NCI-H82 treated with DMSO at 0.1 percent for 48 hours (cell line): ENCODE data around the gene RHBDF1.
A peak's percentile ranks its signal among the peaks of the same experiment; 100 is the strongest.

Experiments used
- DNase-seq: peaks from one replicate; lab custom pipeline; 2025; ENCODE audit not compliant: unreplicated experiment; lab: John Stamatoyannopoulos, UW

The RHBDF1 gene

GRCh38 chr16:92431-93339, 20.3 kb upstream of the RHBDF1 start:
- no peak for DNase-seq

GRCh38 chr16:91484-91883, 19.1 kb upstream of the RHBDF1 start:
- DNase-seq: no peak

- no peak for DNase-seq
These were observed 17.2 kb upstream of the RHBDF1 start for GRCh38 chr16:89391-90302.

DNA sequence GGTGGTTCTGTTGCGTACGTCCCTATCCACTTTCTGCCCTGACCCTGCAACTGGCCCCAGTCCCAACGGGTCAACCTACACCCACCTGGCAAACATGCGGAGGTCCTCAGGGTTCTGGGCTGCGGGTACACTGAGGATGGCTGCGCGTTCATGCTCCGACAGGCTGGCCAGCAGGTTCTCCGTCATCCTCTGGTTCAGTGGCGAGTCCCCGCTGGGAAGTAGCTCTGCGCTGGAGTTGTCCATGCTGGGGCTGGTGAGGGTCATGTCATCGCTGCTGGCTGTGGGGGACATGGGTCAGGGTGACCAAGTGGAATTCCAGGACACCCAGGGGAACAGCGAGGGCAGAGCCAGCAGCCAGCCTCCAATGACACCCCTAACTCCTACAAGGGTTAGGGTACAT, 16.2 kb upstream of the RHBDF1 start:
- DNase-seq: no peak

GRCh38 chr16:86483-86952, 14.1 kb upstream of the RHBDF1 start:
- DNase-seq: no peak

- DNase-seq: no peak
These were observed 13.4 kb upstream of the RHBDF1 start for GRCh38 chr16:85865-86264.

- no peak for DNase-seq
These were observed 13.0 kb upstream of the RHBDF1 start for GRCh38 chr16:85407-85782.

DNA sequence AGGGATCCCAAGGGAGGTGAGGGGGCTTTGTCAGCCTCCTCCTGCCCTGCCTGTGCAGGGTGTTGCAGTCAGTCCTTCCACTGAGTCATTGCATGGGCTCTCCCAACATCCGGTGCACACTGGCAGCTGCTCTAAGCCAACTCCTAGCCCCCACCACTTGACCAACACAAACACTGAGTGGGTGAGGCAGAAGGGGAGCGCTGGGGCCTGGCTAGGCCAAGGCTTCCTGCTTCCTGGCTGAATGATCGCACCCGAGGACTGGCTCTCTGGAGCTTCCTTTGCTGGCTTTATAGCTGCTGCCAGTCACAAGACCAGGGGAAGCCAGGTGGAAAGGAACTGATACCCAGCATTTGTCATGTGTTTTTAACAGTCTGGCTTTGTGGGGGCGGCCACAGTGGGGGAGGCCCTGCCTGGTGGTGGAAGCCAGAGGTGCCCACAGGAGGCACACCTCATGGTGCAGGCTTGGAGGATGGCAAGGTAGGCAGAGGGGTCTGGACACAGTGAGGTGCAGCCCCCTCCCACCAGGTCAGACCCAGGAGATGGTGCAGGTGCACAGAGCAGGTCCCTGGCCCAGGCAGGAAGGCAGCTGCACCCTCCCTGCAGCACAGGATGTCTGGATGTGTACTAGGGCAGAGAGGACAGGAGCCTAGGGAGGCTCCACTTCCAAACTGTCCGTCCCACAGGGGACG, 12.4 kb upstream of the RHBDF1 start:
- no peak for DNase-seq

DNA sequence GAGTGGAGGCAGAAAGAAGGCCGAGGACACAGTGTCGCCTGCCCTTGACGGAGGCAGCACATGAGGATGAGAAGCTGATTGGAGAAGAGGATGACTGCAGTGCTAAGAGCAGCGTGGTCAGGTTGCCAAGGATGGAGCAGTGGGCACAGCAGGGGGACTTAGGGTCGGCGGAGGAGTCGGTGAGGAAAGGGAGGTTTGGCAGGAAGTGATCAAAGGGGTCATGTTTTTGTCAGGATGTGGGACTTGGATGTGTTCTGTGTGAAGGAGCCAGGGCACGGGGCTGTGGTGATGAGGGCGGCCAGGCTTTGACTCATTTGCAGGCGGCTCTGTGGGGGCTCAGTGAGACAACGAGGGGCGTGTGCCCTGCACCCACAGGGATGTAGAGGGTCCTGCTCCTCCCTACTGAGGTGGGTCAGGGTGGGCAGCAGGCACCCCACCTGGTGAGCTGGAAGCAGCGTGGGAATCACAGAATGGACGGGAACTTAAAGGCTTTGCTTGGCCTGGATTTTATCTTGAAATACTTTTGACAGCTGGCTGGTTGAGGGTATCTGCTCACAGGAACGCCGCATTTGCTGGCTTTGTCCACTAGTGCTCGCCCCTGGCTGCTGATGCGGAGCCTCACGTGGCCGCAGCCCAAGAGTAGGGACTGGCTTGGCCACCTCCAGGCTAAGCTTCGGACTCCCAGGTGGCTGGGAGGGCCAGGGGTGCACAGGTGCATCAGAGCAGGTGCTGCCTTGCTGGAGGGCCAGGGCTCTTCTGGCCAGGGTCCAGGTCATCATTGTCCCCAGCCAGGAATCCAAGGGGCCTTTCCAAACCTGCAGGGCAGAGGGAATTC, 11.6 kb upstream of the RHBDF1 start:
- DNase-seq: no peak

GRCh38 chr16:83060-83603, 10.7 kb upstream of the RHBDF1 start:
- no peak for DNase-seq

DNA sequence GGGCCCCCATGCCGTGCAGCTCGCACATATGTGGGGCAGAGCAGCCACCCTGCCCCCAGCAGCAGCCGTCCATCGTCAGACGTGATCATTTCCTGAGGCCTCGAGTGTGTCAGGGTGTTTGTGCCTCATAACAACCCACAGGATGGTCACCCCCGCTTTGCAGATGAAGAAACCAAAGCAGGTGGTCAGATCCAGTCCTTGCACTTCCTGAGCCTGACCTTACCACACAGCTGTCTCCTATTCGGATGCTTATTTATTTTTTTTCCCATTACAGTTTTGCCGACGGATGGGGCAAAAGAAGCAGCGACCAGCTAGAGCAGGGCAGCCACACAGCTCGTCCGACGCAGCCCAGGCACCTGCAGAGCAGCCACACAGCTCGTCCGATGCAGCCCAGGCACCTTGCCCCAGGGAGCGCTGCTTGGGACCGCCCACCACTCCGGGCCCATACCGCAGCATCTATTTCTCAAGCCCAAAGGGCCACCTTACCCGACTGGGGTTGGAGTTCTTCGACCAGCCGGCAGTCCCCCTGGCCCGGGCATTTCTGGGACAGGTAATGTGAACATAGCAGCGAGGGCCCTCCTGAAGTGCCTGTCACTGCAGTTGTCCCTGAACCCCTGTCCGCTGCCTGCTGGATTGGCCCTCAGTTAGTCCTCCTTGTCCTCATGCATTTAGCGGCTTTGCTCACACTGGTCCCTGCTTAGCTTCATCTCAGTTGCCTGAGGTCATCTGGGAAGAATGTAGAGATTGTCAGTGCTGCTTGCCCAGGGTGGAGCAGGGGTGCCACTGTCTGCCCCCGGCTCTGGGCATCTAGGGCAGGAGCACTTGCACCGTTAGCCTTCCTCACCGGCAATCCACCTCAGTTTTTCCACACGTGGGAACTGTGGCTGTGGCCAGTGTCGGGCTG, 7.0 kb upstream of the RHBDF1 start:
- DNase-seq: no peak

DNA sequence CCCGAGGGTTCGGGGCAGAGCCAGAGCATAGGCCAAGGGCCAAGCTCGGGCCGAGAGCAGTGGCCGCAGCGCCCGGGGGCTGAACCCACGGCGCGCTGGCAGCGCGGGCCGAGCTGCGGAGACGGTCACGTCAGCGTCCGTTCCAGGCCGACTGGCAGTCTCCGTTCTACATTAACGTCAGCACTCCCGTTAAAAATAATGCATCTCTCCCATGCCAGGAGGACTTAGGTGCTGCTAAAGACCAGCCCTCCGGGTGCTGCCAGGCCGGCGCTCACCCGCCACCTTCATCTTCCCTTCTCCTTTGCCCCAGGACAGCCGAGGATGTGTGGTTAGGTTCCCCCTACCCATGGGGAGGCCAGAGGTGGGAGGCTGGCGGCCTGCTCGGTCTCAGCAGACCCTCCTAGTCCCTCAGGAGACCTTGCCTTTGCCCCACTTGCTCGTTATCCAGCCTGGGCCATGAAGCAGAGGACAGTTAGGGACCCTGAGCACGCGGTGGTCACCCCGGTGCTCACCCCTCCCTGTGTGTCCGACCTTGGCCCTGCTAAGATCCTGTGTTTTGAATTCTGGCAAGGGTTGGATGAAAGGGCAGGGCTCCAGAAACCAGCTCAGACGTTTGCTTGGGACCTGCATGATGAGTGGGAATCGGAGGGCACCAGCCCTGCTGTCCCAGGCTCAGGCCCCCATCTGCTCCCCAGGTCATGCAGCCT, 6.2 kb upstream of the RHBDF1 start:
- no peak for DNase-seq

DNA sequence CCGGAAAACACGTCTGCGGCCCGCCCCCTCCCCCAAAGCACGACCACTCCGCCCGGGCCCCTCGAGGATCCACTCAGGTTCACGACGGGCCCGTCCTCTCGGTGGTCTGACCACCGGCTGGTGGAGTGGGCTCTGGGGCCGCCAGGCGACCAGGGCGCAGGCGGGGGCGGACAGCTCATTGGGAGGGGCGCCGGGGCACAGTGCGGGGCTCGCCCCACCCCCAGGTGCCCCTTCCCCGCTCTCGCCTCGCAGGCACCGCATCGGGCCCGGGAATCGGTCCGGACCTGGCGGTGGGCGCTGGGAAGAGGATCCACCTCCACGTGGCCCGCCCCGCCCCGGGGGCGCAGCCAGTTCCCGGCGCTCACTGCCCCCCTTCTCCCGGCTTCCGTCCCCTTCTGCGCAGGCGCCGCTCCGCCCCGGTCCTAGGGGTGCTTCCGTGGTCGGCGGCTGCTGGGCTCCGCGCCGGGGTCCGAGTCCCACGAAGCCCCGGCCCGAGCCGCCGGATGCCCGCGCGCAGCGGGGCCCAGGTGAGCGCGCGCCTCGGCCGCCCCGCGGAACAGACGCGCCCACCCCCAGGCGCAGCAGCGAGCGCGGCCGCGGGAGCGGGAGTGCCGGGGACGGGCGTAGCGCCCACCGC, 5.5 kb upstream of the RHBDF1 start, which contains the start of gene MPG:
Gene MPG (plus strand): TSS at position 419 of the 637 bp plus-strand sequence. CDS start 85 bp downstream, at position 504.
- peak; percentile 48 for DNase-seq

GRCh38 chr16:77273-77806, 4.9 kb upstream of the RHBDF1 start:
- no peak for DNase-seq

GRCh38 chr16:76535-77272, 4.3 kb upstream of the RHBDF1 start:
- DNase-seq: no peak

- DNase-seq: no peak
These were observed 3.4 kb upstream of the RHBDF1 start for GRCh38 chr16:75580-76501.
